Ectodermal cell (in vitro differentiated cells): ENCODE data around the gene HNRNPC.
"Not testable (repeated sequence)": the region's sequence is repeated elsewhere in the genome, so short reads cannot be mapped to it uniquely, and the experiment has no call there.

ENCODE experiments used
- H3K27ac ChIP-seq: 2 replicates; pipeline ENCODE4 v1.7.0; 2013; ENCODE audit warnings: mild to moderate bottlenecking, low read depth, low read length; ENCODE audit not compliant: insufficient read depth, poor library complexity, severe bottlenecking
- H3K27me3 ChIP-seq: 2 replicates; pipeline ENCODE4 v1.7.0; 2013; ENCODE audit warnings: mild to moderate bottlenecking, low read length; ENCODE audit not compliant: insufficient read depth, control insufficient read depth, poor library complexity, severe bottlenecking
- H3K36me3 ChIP-seq: one replicate; pipeline ENCODE4 v1.7.0; 2013; ENCODE audit warnings: low read length; ENCODE audit not compliant: control insufficient read depth, insufficient read depth
- H3K4me1 ChIP-seq: one replicate; pipeline ENCODE4 v1.7.0; 2013; ENCODE audit warnings: low read length; ENCODE audit not compliant: control insufficient read depth, insufficient read depth
- H3K4me3 ChIP-seq: 2 replicates; pipeline ENCODE4 v1.7.0; 2013; ENCODE audit warnings: low read depth, low read length, control low read depth; ENCODE audit not compliant: insufficient read depth
- H3K9me3 ChIP-seq: 2 replicates; pipeline ENCODE4 v1.7.0; 2013; ENCODE audit warnings: mild to moderate bottlenecking, low read length, moderate library complexity; ENCODE audit not compliant: control insufficient read depth
- whole genome bisulfite sequencing, 2 experiments: methylation state at CpG; one replicate each; pipeline ENCODE4 v1.1.7; 2013; ENCODE audit warnings: missing lambda C conversion rate in 2 of 2; 5-methylcytosine and 5-hydroxymethylcytosine counted together

HNRNPC gene

DNA sequence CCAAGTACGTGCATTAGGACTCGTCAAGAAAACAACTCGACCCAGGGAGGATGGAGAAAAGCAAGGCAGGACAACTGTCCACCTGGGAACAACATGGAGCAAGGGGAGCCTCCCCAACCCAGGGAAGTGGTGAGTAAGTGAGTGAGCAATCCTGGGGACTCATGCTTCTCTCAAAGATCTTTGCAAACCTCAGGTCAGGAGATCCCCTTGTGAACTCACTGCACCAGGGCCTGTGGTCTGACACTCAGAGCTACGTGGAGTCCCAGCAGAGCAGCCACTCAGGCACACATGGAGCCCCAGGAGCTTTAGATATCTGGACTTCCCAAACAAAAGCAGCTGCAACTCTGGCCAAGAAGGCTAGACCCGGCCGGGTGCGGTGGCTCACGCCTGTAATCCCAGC is 101.2 kb downstream of the HNRNPC start:
- H3K4me3 ChIP-seq: no peak overlapping the region
- WGBS, 2 experiments: 91 to 95% methylated on average over 8 of the region's 8 CpGs
- no peaks in the 10 kb centered on the region for H3K4me1 ChIP-seq
- no peaks in the 10 kb centered on the region for H3K27me3 ChIP-seq
- no peaks in the 10 kb centered on the region for H3K36me3 ChIP-seq
- no peak overlapping the region for H3K27ac ChIP-seq
- no peaks in the 10 kb centered on the region for H3K9me3 ChIP-seq

DNA sequence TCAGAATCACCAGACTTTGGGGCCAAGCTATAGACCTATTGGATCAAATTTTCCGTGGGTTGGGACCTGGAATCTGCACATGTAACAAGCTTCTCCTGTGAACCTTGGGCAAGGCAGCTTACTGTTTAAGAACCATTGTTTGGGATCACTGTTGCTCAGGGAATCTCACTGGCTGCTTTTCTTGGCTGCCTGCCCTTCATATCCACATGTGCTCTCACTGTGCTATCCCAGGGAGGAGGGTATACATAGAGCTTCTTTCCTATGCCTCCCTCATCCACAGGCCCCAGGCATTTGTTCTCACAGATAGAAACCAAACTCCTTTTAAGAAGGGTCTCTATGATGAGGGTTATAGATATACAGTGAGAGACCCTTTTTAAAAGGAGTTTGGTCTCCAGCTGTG is 103.6 kb downstream of the HNRNPC start:
- H3K27me3 ChIP-seq, H3K27ac ChIP-seq, H3K4me3 ChIP-seq, H3K9me3 ChIP-seq, H3K4me1 ChIP-seq, H3K36me3 ChIP-seq: not testable (repeated sequence)
- 94 to 100% methylated on average over 1 of the region's 1 CpG for WGBS, 2 experiments

DNA sequence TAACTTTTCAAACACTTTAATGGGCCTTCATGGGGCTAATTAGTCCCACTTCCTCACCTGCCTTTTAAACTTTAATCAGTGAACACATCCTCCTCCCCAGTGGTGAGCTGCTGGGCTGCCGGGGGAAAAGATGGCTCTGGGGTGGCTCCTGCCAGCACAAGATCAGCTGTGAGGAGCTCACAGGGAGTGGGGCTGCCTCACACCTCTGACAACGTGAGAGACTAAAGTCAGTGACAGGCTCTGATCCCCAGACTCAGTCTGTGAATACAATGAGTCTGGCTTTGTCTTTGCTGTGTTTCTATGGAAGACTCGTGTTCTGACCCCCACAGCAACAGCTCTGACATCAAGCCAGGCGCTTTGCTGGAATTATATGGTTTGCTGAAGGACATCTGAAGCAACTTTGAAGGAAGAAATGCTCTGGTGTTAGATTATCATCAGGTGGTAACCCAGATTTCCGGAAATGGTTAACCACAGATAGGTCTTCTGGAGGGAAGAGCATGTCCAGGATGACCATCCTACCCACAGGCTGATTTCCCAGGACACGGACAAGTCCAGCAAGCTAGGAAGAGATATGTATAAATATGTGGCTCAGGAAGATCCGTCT is 104.1 kb downstream of the HNRNPC start:
- H3K4me1 ChIP-seq, H3K36me3 ChIP-seq, H3K9me3 ChIP-seq, H3K27me3 ChIP-seq, H3K4me3 ChIP-seq, H3K27ac ChIP-seq: not testable (repeated sequence)
- WGBS, 2 experiments: 68 to 82% methylated on average over 7 of the region's 7 CpGs

DNA sequence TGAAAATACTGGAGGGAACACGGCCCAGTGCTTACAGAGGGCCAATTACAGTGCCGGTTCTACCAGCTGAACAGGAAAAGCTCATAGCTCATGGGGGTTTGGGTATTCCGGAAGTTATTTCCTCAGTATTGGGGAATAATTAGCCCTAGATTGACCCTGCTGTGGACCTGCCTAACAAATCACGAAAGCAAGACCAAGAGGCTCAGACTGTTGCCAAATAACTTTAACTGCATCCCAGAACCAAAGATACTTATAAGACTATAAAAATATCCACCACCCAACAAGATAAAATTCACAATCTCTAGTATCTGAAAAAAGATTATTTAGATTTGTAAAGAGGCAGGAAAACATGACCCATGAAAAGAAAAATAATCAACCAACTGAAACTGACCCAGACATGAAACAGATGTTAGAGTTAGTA is 105.4 kb downstream of the HNRNPC start:
- H3K27me3 ChIP-seq: no peaks in the 10 kb centered on the region
- no peaks in the 10 kb centered on the region for H3K9me3 ChIP-seq
- 94 to 97% methylated on average over 4 of the region's 4 CpGs for WGBS, 2 experiments
- no peak overlapping the region for H3K4me3 ChIP-seq
- no peaks in the 10 kb centered on the region for H3K4me1 ChIP-seq
- no peak overlapping the region for H3K27ac ChIP-seq
- H3K36me3 ChIP-seq: no peaks in the 10 kb centered on the region

DNA sequence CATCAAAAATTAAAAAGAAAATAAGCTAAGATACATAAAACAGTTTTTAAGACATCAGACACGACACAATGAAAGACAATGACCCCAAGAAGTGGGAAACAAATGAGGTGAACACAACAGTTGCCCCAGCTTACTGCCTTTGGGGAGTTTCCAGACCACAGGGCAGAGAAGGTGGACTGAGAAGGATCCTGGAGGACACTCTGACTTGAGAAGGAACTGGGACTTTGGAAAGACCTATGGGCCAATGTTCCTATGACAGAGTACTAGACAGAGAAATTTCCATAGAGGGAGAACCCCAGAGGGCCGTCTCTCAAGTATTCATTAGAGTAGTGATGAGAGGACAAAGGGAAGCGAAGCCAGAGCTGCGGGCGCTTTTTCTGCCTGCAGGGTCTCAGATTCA is 107.2 kb downstream of the HNRNPC start:
- no peak overlapping the region for H3K27ac ChIP-seq
- H3K4me1 ChIP-seq: no peaks in the 10 kb centered on the region
- H3K9me3 ChIP-seq: no peaks in the 10 kb centered on the region
- no peaks in the 10 kb centered on the region for H3K27me3 ChIP-seq
- WGBS, 2 experiments: 71 to 73% methylated on average over 5 of the region's 5 CpGs
- H3K36me3 ChIP-seq: no peaks in the 10 kb centered on the region
- H3K4me3 ChIP-seq: no peak overlapping the region

DNA sequence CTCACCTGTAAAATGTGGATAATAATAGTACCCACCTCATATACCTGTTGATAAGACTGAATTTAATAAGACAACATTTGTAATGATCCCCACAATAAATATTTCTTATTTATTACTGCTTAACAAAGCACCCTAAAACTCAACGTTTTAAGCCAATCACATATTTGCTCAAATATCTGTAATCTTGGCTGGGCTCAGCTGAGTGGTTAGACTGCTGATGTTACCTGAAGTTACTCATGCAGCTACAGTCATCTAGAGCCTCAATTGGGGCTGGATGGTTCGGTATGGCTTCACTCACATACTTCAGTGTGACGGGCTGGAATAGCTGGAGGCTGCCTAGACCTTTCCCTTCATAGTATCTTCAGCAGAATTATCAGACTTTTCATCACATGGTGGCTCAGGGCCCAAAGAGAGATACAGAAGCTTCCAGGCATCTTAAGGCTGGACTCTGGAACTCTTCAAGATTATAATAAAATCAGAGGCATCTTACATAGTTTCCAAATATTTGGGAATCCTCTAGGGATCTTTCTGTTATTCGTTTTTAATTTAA is 109.1 kb downstream of the HNRNPC start:
- Histone ChIP-seq H3K4me3 (no peak overlapping the region), H3K27ac (no peak overlapping the region), H3K36me3 (no peaks in the 10 kb centered on the region), H3K27me3 (no peaks in the 10 kb centered on the region), H3K9me3 (no peaks in the 10 kb centered on the region), H3K4me1 (no peaks in the 10 kb centered on the region)
- 87 to 92% methylated on average over 4 of the region's 4 CpGs for WGBS, 2 experiments
